Activated B cell treated with CpG ODN at 0.5 μM for 24 hours (primary cell): ENCODE results near the gene NDUFC1. TPM values are rescaled to one million over a fixed set of nuclear protein-coding genes. Genes with fewer than 3 reads are reported as not detected.
A peak's percentile ranks its signal among the peaks of the same experiment; 100 is the strongest.

Experiments
- ATAC-seq: fragments of 200-7000 bp; cut with Tn5 transposase; one replicate; pipeline ENCODE4 v1.10.0; 2021; ENCODE audit warnings: low read depth, mild to moderate bottlenecking, moderate library complexity
- CTCF ChIA-PET: fragments of 350-600 bp; sonication (Branson Sonifier 250); formaldehyde crosslinking; loops from one replicate; lab custom pipeline; 2021; ENCODE audit warnings: antibody characterized with exemption; lab: Charles Lee
- POLR2A ChIA-PET: fragments of 350-600 bp; sonication (Branson Sonifier 250); formaldehyde crosslinking; loops from one replicate; lab custom pipeline; 2021; ENCODE audit warnings: antibody characterized with exemption; lab: Charles Lee
- DNase-seq: peaks from one replicate; pipeline ENCODE4 v3.0.0; 2022
- H3K27ac Mint-ChIP-seq: one replicate; pipeline ENCODE4 v1.8.0; 2020; ENCODE audit warnings: mixed read lengths
- H3K27me3 Mint-ChIP-seq: one replicate; pipeline ENCODE4 v1.8.0; 2021; ENCODE audit warnings: mixed read lengths
- H3K36me3 Mint-ChIP-seq: one replicate; pipeline ENCODE4 v1.8.0; 2021; ENCODE audit warnings: low read depth, mixed read lengths
- H3K4me1 Mint-ChIP-seq: one replicate; pipeline ENCODE4 v1.8.0; 2021; ENCODE audit warnings: mixed read lengths
- H3K4me3 Mint-ChIP-seq: one replicate; pipeline ENCODE4 v1.8.0; 2020; ENCODE audit warnings: mild to moderate bottlenecking, mixed read lengths
- H3K9me3 Mint-ChIP-seq: one replicate; pipeline ENCODE4 v1.8.0; 2020; ENCODE audit warnings: mixed read lengths
- intact Hi-C: fragments of 100-400 bp; cut with micrococcal nuclease; formaldehyde crosslinking; loops from one replicate; pipeline ENCODE4 v1.15.1; 2024
- total RNA-seq: library from RNA; stranded (reverse); gene quantifications from 2 replicates; pipeline ENCODE4 v1.2.3, GENCODE V29; 2022
- TF ChIP-seq, protein P1 (sequence below): fragments of 200-600 bp; IDR thresholded peaks from one replicate; pipeline ENCODE4 v1.8.0; 2022; ENCODE audit warnings: antibody characterized with exemption, mild to moderate bottlenecking

NDUFC1 gene
- total RNA-seq, 1 donor from 2014 or later, result 34.3 TPM

DNA sequence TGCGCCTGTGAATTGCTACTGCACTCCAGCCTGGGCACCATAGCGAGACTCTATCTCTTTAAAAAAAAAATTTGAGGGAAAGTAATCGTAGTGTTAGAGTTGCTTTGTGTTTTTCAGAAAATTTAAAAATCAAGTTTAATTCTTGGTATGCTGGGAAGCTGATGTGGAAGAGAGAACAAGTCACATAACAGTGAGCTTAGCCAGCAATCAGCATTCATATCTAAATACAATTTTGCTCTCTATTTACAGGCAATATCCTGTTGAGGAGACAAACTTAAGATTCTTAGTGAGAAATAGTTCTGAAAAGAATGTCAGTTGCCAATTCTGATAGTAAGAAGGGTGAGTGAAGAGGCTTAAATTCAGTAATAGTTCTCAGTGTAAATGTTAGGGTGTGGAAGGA is 9.6 kb upstream of the NDUFC1 start:
- H3K4me3 Mint-ChIP-seq, result no peak overlapping the region
- DNase-seq, result no peak
- ChIA-PET CTCF (interaction anchor here (0.6 kb wide), 1 partner anchor 17 kb away, joined by 3 read pairs; no protein-coding TSS in a partner anchor), POLR2A (interaction anchor here (0.5 to 2.2 kb wide), 3 partner anchors 11 to 134 kb away, joined by 3 to 14 read pairs (median 3); partner anchors contain the start of genes ELF2 and NAA15)
- no peaks in the 10 kb centered on the region for H3K27me3 Mint-ChIP-seq
- peaks cover 67% of the 10 kb centered on the region for H3K4me1 Mint-ChIP-seq
- no peaks in the 10 kb centered on the region for H3K9me3 Mint-ChIP-seq
- H3K36me3 Mint-ChIP-seq, result peaks cover 13% of the 10 kb centered on the region
- peak overlapping the region; percentile 20 for H3K27ac Mint-ChIP-seq
- TF ChIP-seq, protein P1, sequence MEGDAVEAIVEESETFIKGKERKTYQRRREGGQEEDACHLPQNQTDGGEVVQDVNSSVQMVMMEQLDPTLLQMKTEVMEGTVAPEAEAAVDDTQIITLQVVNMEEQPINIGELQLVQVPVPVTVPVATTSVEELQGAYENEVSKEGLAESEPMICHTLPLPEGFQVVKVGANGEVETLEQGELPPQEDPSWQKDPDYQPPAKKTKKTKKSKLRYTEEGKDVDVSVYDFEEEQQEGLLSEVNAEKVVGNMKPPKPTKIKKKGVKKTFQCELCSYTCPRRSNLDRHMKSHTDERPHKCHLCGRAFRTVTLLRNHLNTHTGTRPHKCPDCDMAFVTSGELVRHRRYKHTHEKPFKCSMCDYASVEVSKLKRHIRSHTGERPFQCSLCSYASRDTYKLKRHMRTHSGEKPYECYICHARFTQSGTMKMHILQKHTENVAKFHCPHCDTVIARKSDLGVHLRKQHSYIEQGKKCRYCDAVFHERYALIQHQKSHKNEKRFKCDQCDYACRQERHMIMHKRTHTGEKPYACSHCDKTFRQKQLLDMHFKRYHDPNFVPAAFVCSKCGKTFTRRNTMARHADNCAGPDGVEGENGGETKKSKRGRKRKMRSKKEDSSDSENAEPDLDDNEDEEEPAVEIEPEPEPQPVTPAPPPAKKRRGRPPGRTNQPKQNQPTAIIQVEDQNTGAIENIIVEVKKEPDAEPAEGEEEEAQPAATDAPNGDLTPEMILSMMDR, result no peak
- intact Hi-C loops, result no loop called here
- ATAC-seq, result no peak

DNA sequence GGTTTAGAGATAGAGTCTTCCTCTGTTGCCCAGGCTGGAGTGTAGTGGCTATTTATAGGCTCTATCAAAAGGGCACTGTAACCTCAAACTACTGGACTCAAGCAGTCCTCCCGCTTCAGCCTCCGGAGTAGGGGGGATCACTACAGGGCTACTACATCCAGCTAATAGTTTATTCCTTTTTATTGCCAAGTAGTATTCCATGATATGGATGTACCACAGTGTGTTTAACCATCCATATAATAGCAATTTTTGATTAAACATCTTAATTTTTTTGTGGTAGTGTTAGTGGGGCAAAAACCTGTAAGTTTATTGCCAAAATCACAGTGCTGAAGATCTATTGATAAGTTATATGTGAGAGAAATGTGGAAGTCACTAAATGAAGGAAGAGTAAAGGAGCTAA is 2.6 kb upstream of the NDUFC1 start:
- TF ChIP-seq, protein P1, result no peak
- no peak for DNase-seq
- no peaks in the 10 kb centered on the region for H3K27me3 Mint-ChIP-seq
- ChIA-PET CTCF (interaction anchor here (1.1 kb wide), 1 partner anchor 9 kb away, joined by 4 read pairs; no protein-coding TSS in a partner anchor), POLR2A (no interaction called here)
- H3K4me3 Mint-ChIP-seq, result no peak overlapping the region
- intact Hi-C loops, result loop anchor here (5.0 kb wide), 1 partner anchor 32 kb away; no protein-coding TSS in a partner anchor
- ATAC-seq, result no peak
- peaks cover 3% of the 10 kb centered on the region for H3K9me3 Mint-ChIP-seq
- peaks cover 49% of the 10 kb centered on the region for H3K36me3 Mint-ChIP-seq
- H3K27ac Mint-ChIP-seq, result peak overlapping the region; percentile 41
- H3K4me1 Mint-ChIP-seq, result peaks cover 65% of the 10 kb centered on the region

DNA sequence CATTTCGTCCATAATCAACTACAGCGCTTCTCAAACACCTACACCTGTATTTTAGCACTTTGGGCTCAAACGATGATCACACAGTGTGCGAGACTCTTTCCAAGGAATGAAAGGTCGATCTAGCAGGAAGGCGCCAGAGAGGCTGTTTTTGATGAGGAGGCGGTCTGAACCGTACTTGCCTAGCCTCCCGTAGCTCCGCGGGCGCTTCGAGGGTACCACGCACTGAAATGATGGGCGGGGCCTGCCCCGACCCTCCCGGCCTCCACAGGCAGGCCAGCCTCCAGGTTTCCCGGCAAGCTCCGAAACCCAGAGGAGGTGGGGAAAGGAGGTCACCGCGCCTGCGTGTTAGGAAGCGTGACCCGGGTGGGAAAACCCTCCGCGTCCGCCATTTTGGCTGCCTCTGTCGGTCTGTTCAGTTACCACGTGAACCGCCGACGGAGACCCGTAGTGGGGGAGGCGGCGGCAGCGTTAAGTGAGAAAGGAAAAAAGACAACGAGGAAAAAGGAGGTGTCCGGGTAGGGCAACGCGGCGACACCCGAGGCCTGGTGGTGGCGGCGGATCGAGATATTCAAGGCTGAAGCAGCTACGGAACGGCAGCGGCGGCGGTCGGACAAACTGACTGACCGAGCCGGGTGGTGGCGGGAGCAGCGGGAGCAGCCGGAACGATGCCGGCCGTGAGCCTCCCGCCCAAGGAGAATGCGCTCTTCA is 1.0 kb downstream of the NDUFC1 start, which contains the start of gene NAA15:
Gene NAA15, plus strand, starts transcription at position 393 of the 708 bp plus-strand sequence. Its CDS starts 273 bp downstream, at position 666.
- Mint-ChIP-seq H3K36me3 (peaks cover 35% of the 10 kb centered on the region), H3K9me3 (peaks cover 3% of the 10 kb centered on the region), H3K4me3 (peak within 1 kb of the TSS; percentile 99), H3K27me3 (no peaks in the 10 kb centered on the region), H3K4me1 (peaks cover 49% of the 10 kb centered on the region), H3K27ac (peak within 1 kb of the TSS; percentile 98)
- CTCF ChIA-PET, result interaction anchor here (0.8 to 1.9 kb wide), 10 partner anchors 14 to 271 kb away, joined by 3 to 8 read pairs (median 4); partner anchors contain the start of gene ELF2
- TF ChIP-seq, protein P1, result no peak
- intact Hi-C loops, result loop anchor here (1.0 to 5.0 kb wide), 7 partner anchors 36 to 854 kb away; partner anchors contain the start of genes ELF2, MAML3, NOCT and SETD7
- ATAC-seq (peak; percentile 91), DNase-seq (peak; percentile 93)
- POLR2A ChIA-PET, result interaction anchor here (0.5 to 3.8 kb wide), 24 partner anchors 8 to 286 kb away, joined by 3 to 74 read pairs (median 4); partner anchors contain the start of genes ELF2, NOCT and SETD7

DNA sequence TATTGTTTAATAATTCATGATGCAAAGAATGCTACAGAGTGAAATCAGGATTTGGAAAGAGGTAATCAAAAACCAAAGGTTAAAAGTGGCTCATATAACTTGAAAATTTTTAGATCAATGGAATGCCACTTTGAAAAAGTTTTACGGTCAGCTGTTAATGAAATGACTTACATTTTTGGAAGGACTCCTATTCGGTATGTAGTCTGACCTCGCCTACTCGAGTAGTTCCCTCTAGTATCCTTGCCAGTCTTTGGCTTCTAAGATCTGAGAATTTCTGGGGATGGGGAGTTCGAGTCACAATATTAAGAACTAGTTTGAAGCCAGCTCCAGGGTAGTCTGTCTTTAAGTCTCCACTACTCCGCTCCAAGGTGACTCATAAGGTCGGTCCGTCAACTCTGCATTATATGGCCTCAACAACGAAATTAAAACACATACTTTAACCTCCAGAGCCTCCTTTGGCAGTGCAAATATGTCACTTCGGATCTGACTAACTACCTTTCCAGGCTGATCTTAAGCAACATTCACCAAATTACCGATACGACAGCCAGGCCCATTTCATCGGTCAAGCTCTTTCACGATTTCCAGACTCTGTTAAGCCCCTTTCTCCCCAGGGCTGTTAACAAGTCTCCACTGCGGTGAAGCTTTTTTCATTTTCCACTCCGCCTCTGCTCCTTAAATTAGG is 1.7 kb downstream of the NDUFC1 start:
- POLR2A ChIA-PET, result interaction anchor here (0.5 to 3.8 kb wide), 22 partner anchors 8 to 286 kb away, joined by 3 to 74 read pairs (median 4); partner anchors contain the start of genes ELF2, NOCT and SETD7
- peak overlapping the region; percentile 98 for H3K27ac Mint-ChIP-seq
- ATAC-seq (peak; percentile 3), DNase-seq (no peak)
- peaks cover 32% of the 10 kb centered on the region for H3K36me3 Mint-ChIP-seq
- H3K4me1 Mint-ChIP-seq, result peaks cover 54% of the 10 kb centered on the region
- CTCF ChIA-PET, result interaction anchor here (0.8 to 1.9 kb wide), 10 partner anchors 15 to 270 kb away, joined by 3 to 8 read pairs (median 4); partner anchors contain the start of gene ELF2
- TF ChIP-seq, protein P1, result no peak
- peaks cover 3% of the 10 kb centered on the region for H3K9me3 Mint-ChIP-seq
- H3K27me3 Mint-ChIP-seq, result no peaks in the 10 kb centered on the region
- intact Hi-C loops, result loop anchor here (1.0 to 5.0 kb wide), 7 partner anchors 37 to 854 kb away; partner anchors contain the start of genes ELF2, MAML3, NOCT and SETD7
- peak overlapping the region; percentile 99 for H3K4me3 Mint-ChIP-seq
